ENCODE measurements around the gene GPC3. TPM values are rescaled to one million over a fixed set of nuclear protein-coding genes. Genes with fewer than 3 reads are reported as not detected.

Gene GPC3
- total and polyA plus RNA-seq, 5 donors from 2014 or later: 0.34 to 0.93 (median 0.44) TPM; not detected in 2

- Histone ChIP-seq H3K36me3 (ENCODE audit: control insufficient read depth, insufficient read depth, low read length) (no peaks in the 10 kb centered on the region), H3K9me3 (ENCODE audit: control insufficient read depth in 2 of 2, low read length in 2 of 2) (no peaks in the 10 kb centered on the region), H3K4me3 (ENCODE audit: low read depth, low read length) (no peak overlapping the region), H3K27ac (ENCODE audit: insufficient read depth, low read length, poor library complexity, severe bottlenecking) (no peak overlapping the region), H3K27me3 (ENCODE audit: control insufficient read depth, insufficient read depth, low read length) (no peaks in the 10 kb centered on the region), H3K4me1 (ENCODE audit: control insufficient read depth, insufficient read depth, low read length, poor library complexity, severe bottlenecking) (no peaks in the 10 kb centered on the region)
- no peak for ATAC-seq (ENCODE audit: low read depth in 2 of 2)
- no peak for DNase-seq
- H3K27ac Mint-ChIP-seq: no peak overlapping the region
- peaks cover 0 to 3% (median 0%) of the 10 kb centered on the region in 7 donors for H3K9me3 Mint-ChIP-seq
- no peak overlapping the region for H3K4me3 Mint-ChIP-seq
- H3K4me1 Mint-ChIP-seq: no peaks in the 10 kb centered on the region
- H3K36me3 Mint-ChIP-seq: no peaks in the 10 kb centered on the region
- peaks cover 11% of the 10 kb centered on the region for H3K27me3 Mint-ChIP-seq
Observed at GRCh38 chrX:133702230-133702629, 283.2 kb downstream of the GPC3 start.

- no peaks in the 10 kb centered on the region for H3K36me3 Mint-ChIP-seq
- H3K9me3 ChIP-seq (ENCODE audit: control insufficient read depth in 2 of 2, low read length in 2 of 2): no peaks in the 10 kb centered on the region
- no peak for ATAC-seq (ENCODE audit: low read depth in 2 of 2)
- no peak overlapping the region for H3K4me3 Mint-ChIP-seq
- H3K36me3 ChIP-seq (ENCODE audit: control insufficient read depth, insufficient read depth, low read length): no peaks in the 10 kb centered on the region
- H3K4me1 ChIP-seq (ENCODE audit: control insufficient read depth, insufficient read depth, low read length, poor library complexity, severe bottlenecking): no peaks in the 10 kb centered on the region
- no peak overlapping the region for H3K27ac ChIP-seq (ENCODE audit: insufficient read depth, low read length, poor library complexity, severe bottlenecking)
- H3K4me3 ChIP-seq (ENCODE audit: low read depth, low read length): no peak overlapping the region
- DNase-seq: no peak
- H3K27me3 Mint-ChIP-seq: peaks cover 7% of the 10 kb centered on the region
- no peaks in the 10 kb centered on the region for H3K27me3 ChIP-seq (ENCODE audit: control insufficient read depth, insufficient read depth, low read length)
- no peaks in the 10 kb centered on the region for H3K4me1 Mint-ChIP-seq
- H3K9me3 Mint-ChIP-seq: peaks cover 0 to 3% (median 0%) of the 10 kb centered on the region in 7 donors
- peak overlapping the region in 1 of 3 donors; percentile 34 for H3K27ac Mint-ChIP-seq
Observed at GRCh38 chrX:133699023-133699728, 286.2 kb downstream of the GPC3 start.

GRCh38 chrX:133698298-133698697 is 287.1 kb downstream of the GPC3 start:
- DNase-seq: no peak
- H3K27ac ChIP-seq (ENCODE audit: insufficient read depth, low read length, poor library complexity, severe bottlenecking): no peak overlapping the region
- no peaks in the 10 kb centered on the region for H3K4me1 Mint-ChIP-seq
- no peaks in the 10 kb centered on the region for H3K9me3 ChIP-seq (ENCODE audit: control insufficient read depth in 2 of 2, low read length in 2 of 2)
- no peaks in the 10 kb centered on the region for H3K36me3 ChIP-seq (ENCODE audit: control insufficient read depth, insufficient read depth, low read length)
- H3K4me3 ChIP-seq (ENCODE audit: low read depth, low read length): no peak overlapping the region
- no peak overlapping the region for H3K27ac Mint-ChIP-seq
- H3K27me3 ChIP-seq (ENCODE audit: control insufficient read depth, insufficient read depth, low read length): no peaks in the 10 kb centered on the region
- peaks cover 5% of the 10 kb centered on the region for H3K27me3 Mint-ChIP-seq
- no peak for ATAC-seq (ENCODE audit: low read depth in 2 of 2)
- H3K9me3 Mint-ChIP-seq: peaks cover 0 to 3% (median 0%) of the 10 kb centered on the region in 7 donors
- H3K4me3 Mint-ChIP-seq: no peak overlapping the region
- H3K36me3 Mint-ChIP-seq: no peaks in the 10 kb centered on the region
- H3K4me1 ChIP-seq (ENCODE audit: control insufficient read depth, insufficient read depth, low read length, poor library complexity, severe bottlenecking): no peaks in the 10 kb centered on the region

GRCh38 chrX:133697656-133698055 is 287.7 kb downstream of the GPC3 start:
- Mint-ChIP-seq H3K27me3 (peaks cover 5% of the 10 kb centered on the region), H3K4me1 (no peaks in the 10 kb centered on the region), H3K36me3 (no peaks in the 10 kb centered on the region), H3K9me3 (peaks cover 0 to 3% (median 0%) of the 10 kb centered on the region in 7 donors), H3K27ac (no peak overlapping the region), H3K4me3 (no peak overlapping the region)
- Histone ChIP-seq H3K36me3 (ENCODE audit: control insufficient read depth, insufficient read depth, low read length) (no peaks in the 10 kb centered on the region), H3K27me3 (ENCODE audit: control insufficient read depth, insufficient read depth, low read length) (no peaks in the 10 kb centered on the region), H3K9me3 (ENCODE audit: control insufficient read depth in 2 of 2, low read length in 2 of 2) (no peaks in the 10 kb centered on the region), H3K27ac (ENCODE audit: insufficient read depth, low read length, poor library complexity, severe bottlenecking) (no peak overlapping the region), H3K4me3 (ENCODE audit: low read depth, low read length) (no peak overlapping the region), H3K4me1 (ENCODE audit: control insufficient read depth, insufficient read depth, low read length, poor library complexity, severe bottlenecking) (no peaks in the 10 kb centered on the region)
- ATAC-seq (ENCODE audit: low read depth in 2 of 2) (no peak), DNase-seq (no peak)

GRCh38 chrX:133689997-133690599 is 295.3 kb downstream of the GPC3 start:
- Mint-ChIP-seq H3K4me3 (no peak overlapping the region), H3K36me3 (no peaks in the 10 kb centered on the region)

GRCh38 chrX:133685822-133686221 is 299.6 kb downstream of the GPC3 start:
- no peaks in the 10 kb centered on the region for H3K27me3 Mint-ChIP-seq
- H3K4me1 Mint-ChIP-seq: no peaks in the 10 kb centered on the region
- DNase-seq: no peak
- no peaks in the 10 kb centered on the region for H3K9me3 Mint-ChIP-seq
- no peak overlapping the region for H3K4me3 Mint-ChIP-seq
- H3K36me3 Mint-ChIP-seq: no peaks in the 10 kb centered on the region
- H3K27ac Mint-ChIP-seq: no peak overlapping the region
- ATAC-seq (ENCODE audit: low read depth in 2 of 2): no peak
- Histone ChIP-seq H3K4me3 (ENCODE audit: low read depth, low read length) (no peak overlapping the region), H3K4me1 (ENCODE audit: control insufficient read depth, insufficient read depth, low read length, poor library complexity, severe bottlenecking) (no peaks in the 10 kb centered on the region), H3K27me3 (ENCODE audit: control insufficient read depth, insufficient read depth, low read length) (no peaks in the 10 kb centered on the region), H3K36me3 (ENCODE audit: control insufficient read depth, insufficient read depth, low read length) (no peaks in the 10 kb centered on the region), H3K9me3 (ENCODE audit: control insufficient read depth in 2 of 2, low read length in 2 of 2) (no peaks in the 10 kb centered on the region), H3K27ac (ENCODE audit: insufficient read depth, low read length, poor library complexity, severe bottlenecking) (no peak overlapping the region)

More at GRCh38 chrX:133689997-133690599, 295.3 kb downstream of the GPC3 start:
- no peak overlapping the region for H3K27ac Mint-ChIP-seq
- H3K4me3 ChIP-seq (ENCODE audit: low read depth, low read length): no peak overlapping the region
- no peaks in the 10 kb centered on the region for H3K36me3 ChIP-seq (ENCODE audit: control insufficient read depth, insufficient read depth, low read length)
- no peaks in the 10 kb centered on the region for H3K9me3 ChIP-seq (ENCODE audit: control insufficient read depth in 2 of 2, low read length in 2 of 2)
- DNase-seq: no peak
- H3K27me3 ChIP-seq (ENCODE audit: control insufficient read depth, insufficient read depth, low read length): no peaks in the 10 kb centered on the region
- no peak overlapping the region for H3K27ac ChIP-seq (ENCODE audit: insufficient read depth, low read length, poor library complexity, severe bottlenecking)
- H3K4me1 ChIP-seq (ENCODE audit: control insufficient read depth, insufficient read depth, low read length, poor library complexity, severe bottlenecking): no peaks in the 10 kb centered on the region
- no peaks in the 10 kb centered on the region for H3K27me3 Mint-ChIP-seq
- peaks cover 0 to 2% (median 0%) of the 10 kb centered on the region in 7 donors for H3K9me3 Mint-ChIP-seq
- no peak for ATAC-seq (ENCODE audit: low read depth in 2 of 2)
- H3K4me1 Mint-ChIP-seq: no peaks in the 10 kb centered on the region

- Histone ChIP-seq H3K27me3 (ENCODE audit: control insufficient read depth, insufficient read depth, low read length) (no peaks in the 10 kb centered on the region), H3K4me1 (ENCODE audit: control insufficient read depth, insufficient read depth, low read length, poor library complexity, severe bottlenecking) (no peaks in the 10 kb centered on the region), H3K4me3 (ENCODE audit: low read depth, low read length) (no peak overlapping the region), H3K9me3 (ENCODE audit: control insufficient read depth in 2 of 2, low read length in 2 of 2) (no peaks in the 10 kb centered on the region), H3K36me3 (ENCODE audit: control insufficient read depth, insufficient read depth, low read length) (no peaks in the 10 kb centered on the region), H3K27ac (ENCODE audit: insufficient read depth, low read length, poor library complexity, severe bottlenecking) (no peak overlapping the region)
- no peaks in the 10 kb centered on the region for H3K9me3 Mint-ChIP-seq
- H3K27ac Mint-ChIP-seq: no peak overlapping the region
- no peaks in the 10 kb centered on the region for H3K27me3 Mint-ChIP-seq
- no peaks in the 10 kb centered on the region for H3K36me3 Mint-ChIP-seq
- DNase-seq (no peak), ATAC-seq (ENCODE audit: low read depth in 2 of 2) (no peak)
- H3K4me1 Mint-ChIP-seq: no peaks in the 10 kb centered on the region
- H3K4me3 Mint-ChIP-seq: no peak overlapping the region
Observed at GRCh38 chrX:133681897-133682296, 303.5 kb downstream of the GPC3 start.

- Histone ChIP-seq H3K9me3 (ENCODE audit: control insufficient read depth in 2 of 2, low read length in 2 of 2) (no peaks in the 10 kb centered on the region), H3K4me1 (ENCODE audit: control insufficient read depth, insufficient read depth, low read length, poor library complexity, severe bottlenecking) (no peaks in the 10 kb centered on the region), H3K36me3 (ENCODE audit: control insufficient read depth, insufficient read depth, low read length) (no peaks in the 10 kb centered on the region), H3K4me3 (ENCODE audit: low read depth, low read length) (no peak overlapping the region), H3K27me3 (ENCODE audit: control insufficient read depth, insufficient read depth, low read length) (no peaks in the 10 kb centered on the region), H3K27ac (ENCODE audit: insufficient read depth, low read length, poor library complexity, severe bottlenecking) (no peak overlapping the region)
- H3K27me3 Mint-ChIP-seq: no peaks in the 10 kb centered on the region
- no peaks in the 10 kb centered on the region for H3K4me1 Mint-ChIP-seq
- no peak overlapping the region for H3K4me3 Mint-ChIP-seq
- ATAC-seq (ENCODE audit: low read depth in 2 of 2): no peak
- H3K36me3 Mint-ChIP-seq: no peaks in the 10 kb centered on the region
- no peak for DNase-seq
- no peaks in the 10 kb centered on the region for H3K9me3 Mint-ChIP-seq
- no peak overlapping the region for H3K27ac Mint-ChIP-seq
Observed at GRCh38 chrX:133681421-133681820, 304.0 kb downstream of the GPC3 start.
